MG63 (cell line): ENCODE data around the gene TMEM132C. TPM values are rescaled to one million over a fixed set of nuclear protein-coding genes. Genes with fewer than 3 reads are reported as not detected.

Experiments used
- DNase-seq: peaks from one replicate; pipeline ENCODE4 v3.0.0-alpha.2; 2020
- H3K27me3 ChIP-seq: fragments of 250-450 bp; sonication (Bioruptor Pico); 2 replicates; pipeline ENCODE4 v1.5.1; 2020; ENCODE audit warnings: mild to moderate bottlenecking, moderate library complexity
- H3K36me3 ChIP-seq: fragments of 250-450 bp; sonication (Bioruptor Pico); 2 replicates; pipeline ENCODE4 v1.5.1; 2020; ENCODE audit warnings: mild to moderate bottlenecking, moderate library complexity
- H3K4me3 ChIP-seq: fragments of 250-450 bp; sonication (Bioruptor Pico); 2 replicates; pipeline ENCODE4 v1.5.1; 2020; ENCODE audit warnings: mild to moderate bottlenecking, moderate library complexity
- H3K9me3 ChIP-seq: fragments of 250-450 bp; sonication (Bioruptor Pico); 2 replicates; pipeline ENCODE4 v1.5.1; 2020; ENCODE audit warnings: mild to moderate bottlenecking, moderate library complexity
- total RNA-seq: library from RNA; depleted of rRNA; stranded (reverse); fragments of >200 nt; shearing (Covaris generic); gene quantifications from 2 replicates; pipeline ENCODE4 v1.2.3, GENCODE V29; 2014; ENCODE audit warnings: low replicate concordance

The TMEM132C gene
- total RNA-seq, 1 experiment from 2014 or later: not detected

GRCh38 chr12:128267651-128268378 is 845 bp downstream of the TMEM132C start:
- no peak for DNase-seq
- 0 out of 2 replicates have a peak, but pooled peaks cover 2% of the 10 kb centered on the region for H3K9me3 ChIP-seq
- no peaks in the 10 kb centered on the region for H3K36me3 ChIP-seq
- peaks cover 32% of the 10 kb centered on the region for H3K27me3 ChIP-seq
- no peak overlapping the region for H3K4me3 ChIP-seq

GRCh38 chr12:128268379-128268995 is 1.5 kb downstream of the TMEM132C start:
- DNase-seq: no peak
- Histone ChIP-seq H3K4me3 (no peak overlapping the region), H3K27me3 (peaks cover 32% of the 10 kb centered on the region)

GRCh38 chr12:128269181-128269591 is 2.2 kb downstream of the TMEM132C start:
- no peak for DNase-seq
- Histone ChIP-seq H3K4me3 (no peak overlapping the region), H3K36me3 (no peaks in the 10 kb centered on the region), H3K9me3 (0 out of 2 replicates have a peak, but pooled peaks cover 2% of the 10 kb centered on the region), H3K27me3 (peaks cover 32% of the 10 kb centered on the region)

More at GRCh38 chr12:128268379-128268995, 1.5 kb downstream of the TMEM132C start:
- Histone ChIP-seq H3K36me3 (no peaks in the 10 kb centered on the region), H3K9me3 (0 out of 2 replicates have a peak, but pooled peaks cover 2% of the 10 kb centered on the region)

- H3K27me3 ChIP-seq: no peaks in the 10 kb centered on the region
- no peak overlapping the region for H3K4me3 ChIP-seq
- H3K36me3 ChIP-seq: no peaks in the 10 kb centered on the region
- no peaks in the 10 kb centered on the region for H3K9me3 ChIP-seq
- DNase-seq: no peak
Observed at GRCh38 chr12:128276471-128276870, 9.5 kb downstream of the TMEM132C start.

GRCh38 chr12:128286970-128287369 is 20.0 kb downstream of the TMEM132C start:
- Histone ChIP-seq H3K9me3 (no peaks in the 10 kb centered on the region), H3K4me3 (no peak overlapping the region), H3K27me3 (no peaks in the 10 kb centered on the region), H3K36me3 (no peaks in the 10 kb centered on the region)
- DNase-seq: no peak

- no peak for DNase-seq
- Histone ChIP-seq H3K9me3 (no peaks in the 10 kb centered on the region), H3K36me3 (no peaks in the 10 kb centered on the region), H3K27me3 (no peaks in the 10 kb centered on the region), H3K4me3 (no peak overlapping the region)
Observed at GRCh38 chr12:128288357-128288756, 21.4 kb downstream of the TMEM132C start.

GRCh38 chr12:128288896-128289295 is 21.9 kb downstream of the TMEM132C start:
- no peaks in the 10 kb centered on the region for H3K36me3 ChIP-seq
- no peaks in the 10 kb centered on the region for H3K9me3 ChIP-seq
- no peak for DNase-seq
- no peaks in the 10 kb centered on the region for H3K27me3 ChIP-seq
- no peak overlapping the region for H3K4me3 ChIP-seq

GRCh38 chr12:128290938-128291337 is 24.0 kb downstream of the TMEM132C start:
- no peaks in the 10 kb centered on the region for H3K36me3 ChIP-seq
- H3K9me3 ChIP-seq: no peaks in the 10 kb centered on the region
- no peak overlapping the region for H3K4me3 ChIP-seq
- DNase-seq: no peak
- no peaks in the 10 kb centered on the region for H3K27me3 ChIP-seq

- DNase-seq: no peak
- no peaks in the 10 kb centered on the region for H3K36me3 ChIP-seq
- no peak overlapping the region for H3K4me3 ChIP-seq
- H3K9me3 ChIP-seq: no peaks in the 10 kb centered on the region
- no peaks in the 10 kb centered on the region for H3K27me3 ChIP-seq
Observed at GRCh38 chr12:128298091-128298748, 31.2 kb downstream of the TMEM132C start.

GRCh38 chr12:128305336-128305892 is 38.4 kb downstream of the TMEM132C start:
- no peak overlapping the region for H3K4me3 ChIP-seq
- H3K27me3 ChIP-seq: no peaks in the 10 kb centered on the region
- no peaks in the 10 kb centered on the region for H3K36me3 ChIP-seq
- H3K9me3 ChIP-seq: no peaks in the 10 kb centered on the region
- no peak for DNase-seq

- Histone ChIP-seq H3K9me3 (no peaks in the 10 kb centered on the region), H3K27me3 (no peaks in the 10 kb centered on the region), H3K36me3 (no peaks in the 10 kb centered on the region), H3K4me3 (no peak overlapping the region)
- DNase-seq: no peak
Observed at GRCh38 chr12:128307791-128308190, 40.8 kb downstream of the TMEM132C start.

GRCh38 chr12:128312661-128313060 is 45.7 kb downstream of the TMEM132C start:
- Histone ChIP-seq H3K4me3 (no peak overlapping the region), H3K27me3 (no peaks in the 10 kb centered on the region; the same call in 1 of the 2 replicates), H3K36me3 (no peaks in the 10 kb centered on the region), H3K9me3 (no peaks in the 10 kb centered on the region)
- DNase-seq: no peak

GRCh38 chr12:128313931-128314330 is 47.0 kb downstream of the TMEM132C start:
- no peaks in the 10 kb centered on the region; the same call in 1 of the 2 replicates for H3K27me3 ChIP-seq
- no peak for DNase-seq
- no peaks in the 10 kb centered on the region for H3K9me3 ChIP-seq
- H3K4me3 ChIP-seq: no peak overlapping the region
- H3K36me3 ChIP-seq: no peaks in the 10 kb centered on the region

- Histone ChIP-seq H3K4me3 (no peak overlapping the region), H3K27me3 (no peaks in the 10 kb centered on the region; the same call in 1 of the 2 replicates), H3K9me3 (no peaks in the 10 kb centered on the region), H3K36me3 (no peaks in the 10 kb centered on the region)
- DNase-seq: no peak
Observed at GRCh38 chr12:128314611-128315010, 47.6 kb downstream of the TMEM132C start.

GRCh38 chr12:128316078-128316477 is 49.1 kb downstream of the TMEM132C start:
- H3K4me3 ChIP-seq: no peak overlapping the region
- DNase-seq: no peak
- no peaks in the 10 kb centered on the region for H3K36me3 ChIP-seq
- H3K27me3 ChIP-seq: no peaks in the 10 kb centered on the region; the same call in 1 of the 2 replicates
- no peaks in the 10 kb centered on the region for H3K9me3 ChIP-seq

GRCh38 chr12:128316973-128317526 is 50.1 kb downstream of the TMEM132C start:
- DNase-seq: no peak

GRCh38 chr12:128318341-128318740 is 51.4 kb downstream of the TMEM132C start:
- no peaks in the 10 kb centered on the region for H3K9me3 ChIP-seq
- no peak overlapping the region for H3K4me3 ChIP-seq
- H3K36me3 ChIP-seq: no peaks in the 10 kb centered on the region
- DNase-seq: no peak
- no peaks in the 10 kb centered on the region; the same call in 1 of the 2 replicates for H3K27me3 ChIP-seq

More at GRCh38 chr12:128316973-128317526, 50.1 kb downstream of the TMEM132C start:
- no peaks in the 10 kb centered on the region; the same call in 1 of the 2 replicates for H3K27me3 ChIP-seq
- H3K36me3 ChIP-seq: no peaks in the 10 kb centered on the region
- no peaks in the 10 kb centered on the region for H3K9me3 ChIP-seq
- no peak overlapping the region for H3K4me3 ChIP-seq
